IPS-20b (cell line): Measurements from ENCODE around the gene MFSD11.
A peak's percentile ranks its signal among the peaks of the same experiment; 100 is the strongest.
"Not testable (repeated sequence)": the region's sequence is repeated elsewhere in the genome, so short reads cannot be mapped to it uniquely, and the experiment has no call there.

ENCODE experiments used
- H3K27ac ChIP-seq: one replicate; pipeline ENCODE4 v1.5.1; 2013; ENCODE audit warnings: low read length
- H3K27me3 ChIP-seq: 2 replicates; pipeline ENCODE4 v1.6.1; 2013; ENCODE audit warnings: mild to moderate bottlenecking, low read length, inconsistent platforms; ENCODE audit not compliant: insufficient read depth
- H3K36me3 ChIP-seq: 2 replicates; pipeline ENCODE4 v1.6.1; 2013; ENCODE audit warnings: low read depth, mild to moderate bottlenecking, inconsistent platforms, low read length, moderate library complexity; ENCODE audit not compliant: insufficient read depth
- H3K4me1 ChIP-seq: 2 replicates; pipeline ENCODE4 v1.6.1; 2013; ENCODE audit warnings: mild to moderate bottlenecking, control low read depth, inconsistent platforms, low read length, moderate library complexity; ENCODE audit not compliant: insufficient read depth
- H3K4me3 ChIP-seq: 2 replicates; pipeline ENCODE4 v1.5.1; 2013; ENCODE audit warnings: mild to moderate bottlenecking, low read length, inconsistent platforms
- H3K9ac ChIP-seq: 2 replicates; pipeline ENCODE4 v1.6.1; 2013; ENCODE audit warnings: low read depth, mild to moderate bottlenecking, inconsistent platforms, low read length, moderate library complexity
- H3K9me3 ChIP-seq: 2 replicates; pipeline ENCODE4 v1.6.1; 2013; ENCODE audit warnings: mild to moderate bottlenecking, low read depth, low read length, inconsistent platforms; ENCODE audit not compliant: insufficient read depth

MFSD11 gene

DNA sequence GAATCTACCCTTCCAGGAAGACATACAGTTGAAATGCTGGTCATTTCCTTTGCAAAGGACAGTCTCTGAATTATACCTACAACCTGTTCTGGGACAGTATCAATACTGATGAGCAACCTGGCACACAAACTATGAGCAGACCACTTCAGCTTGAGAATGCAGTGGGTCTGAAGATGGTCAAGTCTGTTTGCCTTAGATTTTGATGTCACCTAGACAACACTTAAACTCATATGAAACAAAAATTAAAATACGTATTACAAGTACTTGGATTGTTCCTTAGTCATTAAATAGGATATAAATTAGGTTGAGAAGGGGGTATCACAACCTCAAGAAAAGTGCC is 4.3 kb upstream of the MFSD11 start:
- peak overlapping the region; percentile 92 for H3K4me3 ChIP-seq
- peaks cover 63% of the 10 kb centered on the region for H3K36me3 ChIP-seq
- no peaks in the 10 kb centered on the region for H3K9me3 ChIP-seq
- no peaks in the 10 kb centered on the region for H3K27me3 ChIP-seq
- H3K9ac ChIP-seq: no peak overlapping the region; the same call in 1 of the 2 replicates
- H3K4me1 ChIP-seq: peaks cover 8% of the 10 kb centered on the region; the same call in 1 of the 2 replicates
- no peak overlapping the region for H3K27ac ChIP-seq

DNA sequence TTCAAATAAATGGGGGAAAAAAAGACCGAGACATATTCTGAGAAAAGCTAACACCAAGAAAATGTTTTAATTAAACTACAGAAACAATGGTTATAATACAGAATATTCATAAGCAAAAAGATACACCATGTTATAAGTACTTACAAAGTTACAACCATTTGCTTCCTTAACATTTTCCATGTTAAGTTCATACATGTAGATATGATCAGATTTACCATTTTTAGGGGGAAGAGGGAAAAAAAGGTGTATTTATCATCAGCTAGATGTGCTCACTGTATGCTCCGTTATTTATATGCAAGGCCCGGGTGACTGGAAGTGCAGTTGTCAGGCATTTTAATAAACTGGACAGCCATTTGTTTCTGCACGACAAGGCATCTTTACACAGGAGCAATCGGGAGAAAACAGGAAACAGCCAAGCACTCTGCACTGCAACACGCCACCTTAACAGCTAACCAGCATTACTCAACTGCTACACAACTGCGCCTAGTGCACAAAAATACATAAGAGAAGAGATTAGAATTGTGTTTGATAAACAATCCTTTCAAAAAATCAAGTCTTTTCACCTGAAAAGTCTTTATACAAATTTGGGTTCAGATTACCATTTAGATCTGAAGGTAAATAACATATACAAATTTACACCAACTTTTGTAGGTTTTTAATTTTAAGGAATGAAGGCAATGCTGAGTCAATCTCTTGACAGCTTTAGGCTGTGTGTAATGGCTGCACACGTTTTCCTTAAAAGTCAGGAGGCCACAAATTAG is 3.7 kb upstream of the MFSD11 start:
- no peak overlapping the region for H3K27ac ChIP-seq
- peaks cover 14% of the 10 kb centered on the region for H3K4me1 ChIP-seq
- H3K36me3 ChIP-seq: peaks cover 61% of the 10 kb centered on the region
- H3K27me3 ChIP-seq: no peaks in the 10 kb centered on the region
- no peaks in the 10 kb centered on the region for H3K9me3 ChIP-seq
- H3K9ac ChIP-seq: peak overlapping the region; percentile 99; the same call in 1 of the 2 replicates
- peak overlapping the region; percentile 92 for H3K4me3 ChIP-seq

GRCh38 chr17:76735006-76735405 is 2.9 kb upstream of the MFSD11 start:
- Histone ChIP-seq H3K27ac (no peak overlapping the region), H3K9me3 (no peaks in the 10 kb centered on the region), H3K27me3 (no peaks in the 10 kb centered on the region), H3K9ac (peak overlapping the region; percentile 99; the same call in 1 of the 2 replicates), H3K4me1 (peaks cover 14% of the 10 kb centered on the region), H3K36me3 (peaks cover 57% of the 10 kb centered on the region), H3K4me3 (peak overlapping the region; percentile 92)

DNA sequence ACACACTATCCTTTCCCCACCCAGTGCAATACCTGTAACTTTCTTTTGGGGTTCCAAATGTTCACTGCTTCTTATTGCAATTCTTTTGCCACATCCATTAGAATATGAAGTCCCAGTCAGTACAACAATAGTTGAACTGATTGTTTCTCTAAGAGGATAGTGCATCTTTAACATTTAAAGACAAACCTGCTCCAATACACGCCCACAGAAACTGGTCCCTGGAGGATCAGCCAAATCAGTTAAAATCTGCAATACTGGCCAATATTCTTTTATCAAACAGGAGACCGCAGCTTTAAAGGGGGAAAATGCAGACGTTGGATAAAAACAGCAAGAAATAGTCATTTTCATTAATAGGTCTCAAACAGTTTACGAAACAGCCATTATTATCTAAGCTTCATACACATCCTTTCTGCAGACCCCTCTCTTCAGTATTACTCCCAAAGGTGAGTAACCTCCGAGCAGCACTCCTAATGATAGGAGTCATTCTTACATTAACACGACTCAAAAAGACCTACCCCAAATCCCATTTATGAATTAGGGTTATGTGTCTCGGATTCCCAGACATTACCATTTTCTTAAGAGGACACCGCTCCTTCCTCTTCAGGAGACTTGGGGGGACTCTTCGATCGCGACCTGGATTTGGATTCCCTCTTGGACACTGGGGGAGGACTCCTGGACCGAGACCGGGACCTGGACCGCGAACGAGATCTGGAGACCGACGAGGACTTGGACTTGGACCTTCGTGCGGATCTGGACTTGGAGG is 2.2 kb upstream of the MFSD11 start:
- Histone ChIP-seq H3K27me3 (no peaks in the 10 kb centered on the region), H3K9ac (peak overlapping the region; percentile 99), H3K36me3 (peaks cover 53% of the 10 kb centered on the region), H3K27ac (peak overlapping the region; percentile 82), H3K4me1 (peaks cover 14% of the 10 kb centered on the region), H3K9me3 (no peaks in the 10 kb centered on the region), H3K4me3 (peak overlapping the region; percentile 92)

DNA sequence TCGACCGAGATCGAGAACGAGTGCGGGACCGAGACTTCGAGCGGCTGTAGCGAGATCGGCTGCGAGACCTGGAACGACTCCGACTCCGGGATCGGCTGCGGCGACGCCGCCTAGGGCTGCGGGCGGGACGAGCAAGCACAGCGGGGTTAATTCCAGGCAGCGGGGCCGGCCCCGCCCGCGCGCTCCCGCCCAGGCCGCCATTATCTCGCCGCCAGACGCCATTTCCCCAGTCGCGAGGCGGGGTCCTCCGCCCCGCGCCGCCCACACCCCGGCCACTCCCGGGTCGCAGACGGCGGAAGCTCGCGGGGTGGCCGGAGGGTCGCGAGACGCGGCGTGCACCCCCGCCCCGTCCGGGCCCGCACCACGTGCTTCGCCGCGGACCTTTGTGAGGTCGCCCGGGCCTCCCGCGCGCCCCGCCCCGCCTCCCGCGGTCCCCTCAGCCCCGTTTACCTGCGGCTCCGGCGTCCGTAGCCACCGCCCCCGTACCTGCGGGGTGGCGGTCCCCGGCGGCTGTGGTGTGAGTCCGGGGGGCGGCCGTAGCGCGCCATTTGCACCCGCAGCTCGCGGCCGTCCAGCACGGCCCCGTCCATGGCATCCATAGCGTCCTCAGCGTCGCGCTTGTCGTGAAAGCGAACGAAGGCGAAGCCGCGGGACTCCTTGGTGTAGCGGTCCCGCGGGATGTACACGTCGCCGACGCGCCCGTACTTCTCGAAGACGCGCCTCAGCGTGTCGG is 1.4 kb upstream of the MFSD11 start:
- H3K9me3 ChIP-seq: no peaks in the 10 kb centered on the region
- peak overlapping the region; percentile 99 for H3K9ac ChIP-seq
- peak overlapping the region; percentile 92 for H3K4me3 ChIP-seq
- peaks cover 53% of the 10 kb centered on the region for H3K36me3 ChIP-seq
- no peaks in the 10 kb centered on the region for H3K27me3 ChIP-seq
- peak overlapping the region; percentile 82 for H3K27ac ChIP-seq
- H3K4me1 ChIP-seq: peaks cover 14% of the 10 kb centered on the region

GRCh38 chr17:76737082-76737675 is 740 bp upstream of the MFSD11 start, which contains the start of gene SRSF2:
Gene SRSF2, minus strand, starts transcription at chr17:76737331. Its CDS starts 171 bp downstream, at chr17:76737160.
- no peaks in the 10 kb centered on the region for H3K27me3 ChIP-seq
- peak within 1 kb of the TSS; percentile 99 for H3K9ac ChIP-seq
- H3K4me1 ChIP-seq: peaks cover 14% of the 10 kb centered on the region
- H3K4me3 ChIP-seq: peak within 1 kb of the TSS; percentile 92
- H3K27ac ChIP-seq: peak within 1 kb of the TSS; percentile 82
- H3K9me3 ChIP-seq: no peaks in the 10 kb centered on the region
- peaks cover 53% of the 10 kb centered on the region for H3K36me3 ChIP-seq

- H3K4me3 ChIP-seq: peak overlapping the region; percentile 81
Observed at GRCh38 chr17:76738468-76738850, 540 bp downstream of the MFSD11 start.

GRCh38 chr17:76739568-76740115 is 1.7 kb downstream of the MFSD11 start:
- H3K4me3 ChIP-seq: peak overlapping the region; percentile 81; the same call in 1 of the 2 replicates
- not testable (repeated sequence) for H3K9me3 ChIP-seq, H3K4me1 ChIP-seq, H3K9ac ChIP-seq, H3K27ac ChIP-seq, H3K27me3 ChIP-seq
- peaks cover 46% of the 10 kb centered on the region for H3K36me3 ChIP-seq

More at GRCh38 chr17:76738468-76738850, 540 bp downstream of the MFSD11 start:
- H3K9me3 ChIP-seq: no peaks in the 10 kb centered on the region
- H3K27me3 ChIP-seq: no peaks in the 10 kb centered on the region
- H3K9ac ChIP-seq: peak overlapping the region; percentile 97
- H3K4me1 ChIP-seq: peaks cover 12% of the 10 kb centered on the region
- H3K36me3 ChIP-seq: peaks cover 47% of the 10 kb centered on the region
- no peak overlapping the region for H3K27ac ChIP-seq

DNA sequence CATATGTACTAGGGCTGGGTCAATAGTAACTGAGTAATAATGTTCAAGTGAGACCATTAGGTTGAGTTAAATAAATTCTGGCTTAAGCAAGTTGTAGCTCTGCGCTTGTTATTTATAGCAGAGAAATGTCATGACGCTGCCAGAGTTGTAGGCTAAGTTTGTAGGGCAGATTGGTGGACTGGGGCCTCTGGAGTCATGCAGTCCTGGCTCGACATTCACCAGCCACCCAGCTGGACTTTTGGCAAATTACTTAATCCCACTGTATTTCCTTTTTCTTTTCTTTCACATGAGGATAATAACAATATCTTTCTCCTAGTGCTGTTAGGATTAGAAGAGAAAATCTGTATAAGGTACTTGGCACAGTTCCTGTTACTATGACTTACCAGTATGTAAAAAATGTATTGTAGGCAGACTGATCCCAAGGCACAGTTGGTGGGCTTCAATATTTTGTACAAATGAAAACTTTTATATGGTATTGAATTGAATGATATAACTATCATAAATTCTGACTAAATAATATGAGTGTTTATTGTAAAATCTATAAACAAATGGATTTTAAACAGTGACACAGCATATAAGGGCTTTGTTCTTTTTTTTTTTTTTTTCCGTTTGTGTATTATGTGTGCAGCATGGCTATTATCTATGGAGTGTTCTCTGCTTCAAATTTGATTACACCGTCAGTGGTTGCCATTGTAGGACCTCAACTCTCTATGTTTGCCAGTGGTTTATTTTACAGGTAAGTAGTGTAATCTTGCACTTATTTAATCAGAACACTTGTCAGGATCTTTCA is 2.6 kb downstream of the MFSD11 start:
- Histone ChIP-seq H3K27me3 (no peaks in the 10 kb centered on the region), H3K9ac (no peak overlapping the region), H3K9me3 (no peaks in the 10 kb centered on the region), H3K4me1 (peaks cover 8% of the 10 kb centered on the region), H3K36me3 (peaks cover 46% of the 10 kb centered on the region), H3K27ac (no peak overlapping the region), H3K4me3 (no peak overlapping the region)

GRCh38 chr17:76742958-76743357 is 5.0 kb downstream of the MFSD11 start:
- no peak overlapping the region for H3K9ac ChIP-seq
- H3K27ac ChIP-seq: no peak overlapping the region
- no peaks in the 10 kb centered on the region for H3K9me3 ChIP-seq
- no peaks in the 10 kb centered on the region for H3K27me3 ChIP-seq
- H3K4me3 ChIP-seq: no peak overlapping the region
- H3K36me3 ChIP-seq: peaks cover 53% of the 10 kb centered on the region
- peaks cover 8% of the 10 kb centered on the region for H3K4me1 ChIP-seq
